ENCODE results near the gene CDH4. TPM values are rescaled to one million over a fixed set of nuclear protein-coding genes. Genes with fewer than 3 reads are reported as not detected.
A peak's percentile ranks its signal among the peaks of the same experiment; 100 is the strongest.
"Not testable (repeated sequence)": the region's sequence is repeated elsewhere in the genome, so short reads cannot be mapped to it uniquely, and the experiment has no call there.

The CDH4 gene
- total RNA-seq, 1 donor from 2014 or later = 39.7 TPM

DNA sequence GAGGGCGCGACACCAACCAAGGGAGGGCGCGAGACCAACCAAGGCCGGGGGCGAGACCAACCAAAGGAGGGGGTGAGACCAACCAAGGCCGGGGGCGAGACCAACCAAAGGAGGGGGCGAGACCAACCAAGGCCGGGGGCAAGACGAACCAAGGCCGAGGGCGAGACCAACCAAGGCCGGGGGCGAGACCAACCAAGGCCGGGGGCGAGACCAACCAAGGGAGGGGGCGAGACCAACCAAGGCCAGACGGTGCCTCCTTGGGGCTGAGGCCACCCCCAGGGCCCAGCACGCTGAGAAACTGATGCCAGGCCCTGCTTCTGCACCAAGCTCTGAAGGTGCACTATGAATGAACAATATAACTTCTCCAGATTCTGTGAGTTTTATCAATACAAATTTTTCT lies 726.4 kb downstream of the CDH4 start:
- Histone ChIP-seq H3K36me3 (ENCODE audit: control insufficient read depth, insufficient read depth, low read length) (no peaks in the 10 kb centered on the region), H3K4me3 (ENCODE audit: low read depth, low read length) (no peak overlapping the region), H3K27me3 (ENCODE audit: control insufficient read depth, insufficient read depth, low read length) (no peaks in the 10 kb centered on the region)
- DNase-seq (ENCODE audit: low read depth) = no peak
- no peak for TF ChIP-seq CTCF (IDR thresholded peaks at IDR 0.05; ENCODE audit: insufficient read depth, low read length, poor library complexity, severe bottlenecking)

DNA sequence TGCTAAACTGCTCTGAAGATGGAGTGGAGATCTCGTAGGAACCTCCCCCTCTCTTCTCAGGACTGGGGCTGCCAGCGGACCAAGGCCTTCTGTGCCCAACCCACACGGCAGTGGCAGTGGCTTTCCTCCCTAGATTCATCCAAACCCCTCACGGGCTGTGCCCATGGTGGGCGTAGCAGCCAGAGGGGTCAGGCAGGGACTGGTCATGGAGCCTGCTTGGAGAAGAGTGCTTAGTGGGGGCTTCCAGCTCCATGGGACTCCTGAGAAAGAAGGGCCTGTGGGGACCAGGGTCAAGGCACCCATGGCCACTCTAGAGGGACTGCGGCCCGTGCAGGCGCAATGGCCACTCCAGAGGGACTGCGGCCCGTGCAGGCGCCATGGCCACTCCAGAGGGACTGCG lies 727.0 kb downstream of the CDH4 start:
- no peak for TF ChIP-seq CTCF (IDR thresholded peaks at IDR 0.05; ENCODE audit: insufficient read depth, low read length, poor library complexity, severe bottlenecking)
- DNase-seq (ENCODE audit: low read depth) = no peak
- no peaks in the 10 kb centered on the region for H3K27me3 ChIP-seq (ENCODE audit: control insufficient read depth, insufficient read depth, low read length)
- H3K36me3 ChIP-seq (ENCODE audit: control insufficient read depth, insufficient read depth, low read length) = no peaks in the 10 kb centered on the region
- H3K4me3 ChIP-seq (ENCODE audit: low read depth, low read length) = no peak overlapping the region

GRCh38 chr20:61979701-61980635 lies 727.9 kb downstream of the CDH4 start:
- Histone ChIP-seq H3K27me3 (ENCODE audit: control insufficient read depth, insufficient read depth, low read length) (no peaks in the 10 kb centered on the region), H3K4me3 (ENCODE audit: low read depth, low read length) (no peak overlapping the region), H3K36me3 (ENCODE audit: control insufficient read depth, insufficient read depth, low read length) (no peaks in the 10 kb centered on the region)
- no peak for DNase-seq (ENCODE audit: low read depth)
- TF ChIP-seq CTCF (IDR thresholded peaks at IDR 0.05; ENCODE audit: insufficient read depth, low read length, poor library complexity, severe bottlenecking) = no peak

GRCh38 chr20:61980647-61981583 lies 728.9 kb downstream of the CDH4 start:
- Histone ChIP-seq H3K36me3 (ENCODE audit: control insufficient read depth, insufficient read depth, low read length) (no peaks in the 10 kb centered on the region), H3K27me3 (ENCODE audit: control insufficient read depth, insufficient read depth, low read length) (no peaks in the 10 kb centered on the region), H3K4me3 (ENCODE audit: low read depth, low read length) (no peak overlapping the region)
- TF ChIP-seq CTCF (IDR thresholded peaks at IDR 0.05; ENCODE audit: insufficient read depth, low read length, poor library complexity, severe bottlenecking) = peak; percentile 46
- no peak for DNase-seq (ENCODE audit: low read depth)

- not testable (repeated sequence) for H3K4me3 ChIP-seq (ENCODE audit: low read depth, low read length); DNase-seq (ENCODE audit: low read depth); H3K36me3 ChIP-seq (ENCODE audit: control insufficient read depth, insufficient read depth, low read length); H3K27me3 ChIP-seq (ENCODE audit: control insufficient read depth, insufficient read depth, low read length)
These were observed 729.6 kb downstream of the CDH4 start for GRCh38 chr20:61981691-61982090.
